Natural killer cell (primary cell): Measurements from ENCODE around the gene C16orf96. TPM values are rescaled to one million over a fixed set of nuclear protein-coding genes. Genes with fewer than 3 reads are reported as not detected.

Source experiments
- ATAC-seq, 3 donors: fragments of 150-1000 bp in 2 of 3; fragments of 200-7000 bp in 1 of 3; cut with Tn5 transposase; 1 replicate in 1 of 3; 2 replicates in 2 of 3; pipeline ENCODE4 v1.10.0; 2021; ENCODE audit warnings: mild to moderate bottlenecking in 2 of 3, moderate library complexity in 2 of 3
- DNase-seq, 2 donors: peaks; one replicate each; pipeline versions ENCODE4 v3.0.0 to v3.0.0-alpha.2; 2013 to 2021; ENCODE audit warnings: mixed read lengths in 1 of 2
- H3K27ac ChIP-seq: one replicate; pipeline ENCODE4 v1.5.1; 2013; ENCODE audit warnings: mild to moderate bottlenecking, low read length
- H3K27me3 ChIP-seq: one replicate; pipeline ENCODE4 v1.6.1; 2013; ENCODE audit warnings: low read length; ENCODE audit not compliant: control insufficient read depth, insufficient read depth
- H3K36me3 ChIP-seq: one replicate; pipeline ENCODE4 v1.6.1; 2013; ENCODE audit warnings: low read length; ENCODE audit not compliant: control insufficient read depth, insufficient read depth
- H3K4me1 ChIP-seq: one replicate; pipeline ENCODE4 v1.6.1; 2013; ENCODE audit warnings: low read length; ENCODE audit not compliant: control insufficient read depth, insufficient read depth
- H3K4me3 ChIP-seq: one replicate; pipeline ENCODE4 v1.5.1; 2013; ENCODE audit warnings: low read length
- H3K9me3 ChIP-seq: one replicate; pipeline ENCODE4 v1.6.1; 2013; ENCODE audit warnings: low read length; ENCODE audit not compliant: control insufficient read depth, insufficient read depth
- H3K27ac Mint-ChIP-seq, 2 donors: one replicate each; pipeline ENCODE4 v1.8.0; 2022; ENCODE audit warnings: mild to moderate bottlenecking in 2 of 2, mixed read lengths in 2 of 2, moderate library complexity in 1 of 2
- H3K27me3 Mint-ChIP-seq, 2 donors: one replicate each; pipeline ENCODE4 v1.8.0; 2022; ENCODE audit warnings: low read depth in 2 of 2, mixed read lengths in 2 of 2
- H3K36me3 Mint-ChIP-seq: one replicate; pipeline ENCODE4 v1.8.0; 2022; ENCODE audit warnings: mixed read lengths
- H3K4me1 Mint-ChIP-seq, 2 donors: one replicate each; pipeline ENCODE4 v1.8.0; 2022; ENCODE audit warnings: mixed read lengths in 2 of 2
- H3K4me3 Mint-ChIP-seq: one replicate; pipeline ENCODE4 v1.8.0; 2022; ENCODE audit warnings: mild to moderate bottlenecking, moderate library complexity, mixed read lengths
- H3K9me3 Mint-ChIP-seq, 2 donors: one replicate each; pipeline ENCODE4 v1.8.0; 2022; ENCODE audit warnings: mixed read lengths in 2 of 2
- WGBS: methylation state at CpG from one replicate; pipeline ENCODE4 v1.1.7; 2013; ENCODE audit warnings: missing lambda C conversion rate; ENCODE audit not compliant: insufficient coverage; 5-methylcytosine and 5-hydroxymethylcytosine counted together
- intact Hi-C: fragments of 100-400 bp; cut with micrococcal nuclease; formaldehyde crosslinking; loops from one replicate; pipeline ENCODE4 v1.14.2; 2022
- total RNA-seq, 4 donors: library from RNA; stranded (reverse); fragments of 120-200 nt in 1 of 4; gene quantifications; one replicate each; pipeline versions ENCODE4 v1.2.3 to v1.2.4, GENCODE V29; 2013 to 2022
- TF ChIP-seq, protein P1 (sequence below): fragments of 200-600 bp; IDR thresholded peaks from one replicate; pipeline ENCODE4 v1.8.0; 2022; ENCODE audit warnings: antibody characterized with exemption

C16orf96 gene
- total RNA-seq, 3 donors from 2014 or later (not counting 1 experiment from before 2014, with no cell fraction given) = 0.35 to 0.61 (median 0.43) TPM

DNA sequence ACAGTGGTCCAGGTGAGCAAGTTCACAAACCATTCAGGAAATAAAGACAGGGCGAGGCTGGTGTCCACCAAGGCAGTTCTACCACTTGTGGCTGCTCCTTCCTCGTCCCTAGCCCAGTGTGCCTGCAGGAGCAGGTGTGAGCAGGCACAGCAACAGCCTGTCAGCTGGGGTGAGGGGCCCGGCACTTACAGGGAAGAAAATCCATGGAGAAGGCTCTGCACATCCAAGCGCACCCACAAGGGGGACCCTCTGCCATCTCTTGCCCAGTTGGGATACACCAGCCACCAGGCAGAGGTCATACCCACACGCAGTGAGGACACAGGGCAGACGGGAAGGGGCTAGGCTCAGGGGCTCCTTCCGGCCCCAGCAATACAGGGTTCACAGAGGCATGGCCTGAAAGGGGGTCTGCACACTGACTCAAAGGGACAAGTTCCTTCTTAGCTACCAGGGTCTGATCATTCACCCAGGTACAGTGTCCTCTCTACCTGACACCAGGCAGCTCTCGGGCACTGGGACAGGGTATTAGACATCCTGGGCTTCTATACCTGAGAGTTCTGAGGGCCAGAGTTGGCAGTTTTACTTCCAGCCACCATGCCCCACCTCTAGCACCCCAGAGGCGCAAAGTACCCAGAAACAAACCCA is 44.6 kb upstream of the C16orf96 start:
- Mint-ChIP-seq H3K4me3 (peak overlapping the region; percentile 71), H3K9me3 (no peaks in the 10 kb centered on the region), H3K27me3 (no peaks in the 10 kb centered on the region), H3K27ac (peak overlapping the region; percentile 93 to 98), H3K36me3 (no peaks in the 10 kb centered on the region), H3K4me1 (peaks cover 59 to 76% of the 10 kb centered on the region in 2 donors)
- WGBS = 74% methylated on average over 9 of the region's 9 CpGs
- DNase-seq (peak in 1 of 2 donors; percentile 30), ATAC-seq (no peak)
- Histone ChIP-seq H3K36me3 (peaks cover 61% of the 10 kb centered on the region), H3K4me3 (no peak overlapping the region), H3K27ac (peak overlapping the region; percentile 55), H3K27me3 (no peaks in the 10 kb centered on the region), H3K4me1 (peaks cover 81% of the 10 kb centered on the region), H3K9me3 (no peaks in the 10 kb centered on the region)
- intact Hi-C loops = no loop called here
- TF ChIP-seq, protein P1, sequence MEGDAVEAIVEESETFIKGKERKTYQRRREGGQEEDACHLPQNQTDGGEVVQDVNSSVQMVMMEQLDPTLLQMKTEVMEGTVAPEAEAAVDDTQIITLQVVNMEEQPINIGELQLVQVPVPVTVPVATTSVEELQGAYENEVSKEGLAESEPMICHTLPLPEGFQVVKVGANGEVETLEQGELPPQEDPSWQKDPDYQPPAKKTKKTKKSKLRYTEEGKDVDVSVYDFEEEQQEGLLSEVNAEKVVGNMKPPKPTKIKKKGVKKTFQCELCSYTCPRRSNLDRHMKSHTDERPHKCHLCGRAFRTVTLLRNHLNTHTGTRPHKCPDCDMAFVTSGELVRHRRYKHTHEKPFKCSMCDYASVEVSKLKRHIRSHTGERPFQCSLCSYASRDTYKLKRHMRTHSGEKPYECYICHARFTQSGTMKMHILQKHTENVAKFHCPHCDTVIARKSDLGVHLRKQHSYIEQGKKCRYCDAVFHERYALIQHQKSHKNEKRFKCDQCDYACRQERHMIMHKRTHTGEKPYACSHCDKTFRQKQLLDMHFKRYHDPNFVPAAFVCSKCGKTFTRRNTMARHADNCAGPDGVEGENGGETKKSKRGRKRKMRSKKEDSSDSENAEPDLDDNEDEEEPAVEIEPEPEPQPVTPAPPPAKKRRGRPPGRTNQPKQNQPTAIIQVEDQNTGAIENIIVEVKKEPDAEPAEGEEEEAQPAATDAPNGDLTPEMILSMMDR = no peak

DNA sequence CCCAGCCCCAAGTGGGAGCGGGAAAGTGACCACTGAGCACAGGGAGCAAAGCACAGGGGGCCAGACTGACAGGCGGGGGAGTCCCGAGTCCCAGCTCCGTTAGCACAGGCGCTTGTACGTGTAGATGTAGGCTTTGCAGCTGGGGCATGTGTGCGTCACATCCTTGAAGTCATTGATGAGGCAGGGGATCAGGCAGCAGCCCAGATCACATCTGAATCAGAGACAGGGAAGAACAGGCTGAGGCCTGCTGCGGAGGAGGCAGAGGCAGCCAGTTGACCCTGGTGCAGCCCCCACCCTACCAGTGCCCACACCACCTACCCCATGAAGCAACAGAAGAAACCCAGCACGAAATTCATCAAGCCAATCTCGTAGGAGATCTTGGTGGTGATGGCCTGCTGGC is 43.7 kb upstream of the C16orf96 start:
- DNase-seq (no peak), ATAC-seq (no peak)
- Histone ChIP-seq H3K4me3 (no peak overlapping the region), H3K9me3 (no peaks in the 10 kb centered on the region), H3K4me1 (peaks cover 80% of the 10 kb centered on the region), H3K27ac (peak overlapping the region; percentile 55), H3K27me3 (no peaks in the 10 kb centered on the region), H3K36me3 (peaks cover 53% of the 10 kb centered on the region)
- 90% methylated on average over 10 of the region's 10 CpGs for WGBS
- peak overlapping the region; percentile 93 to 98 for H3K27ac Mint-ChIP-seq
- intact Hi-C loops = no loop called here
- H3K9me3 Mint-ChIP-seq = no peaks in the 10 kb centered on the region
- no peaks in the 10 kb centered on the region for H3K36me3 Mint-ChIP-seq
- TF ChIP-seq, protein P1 = no peak
- H3K4me1 Mint-ChIP-seq = peaks cover 55 to 71% of the 10 kb centered on the region in 2 donors
- H3K4me3 Mint-ChIP-seq = peak overlapping the region; percentile 57
- no peaks in the 10 kb centered on the region for H3K27me3 Mint-ChIP-seq

DNA sequence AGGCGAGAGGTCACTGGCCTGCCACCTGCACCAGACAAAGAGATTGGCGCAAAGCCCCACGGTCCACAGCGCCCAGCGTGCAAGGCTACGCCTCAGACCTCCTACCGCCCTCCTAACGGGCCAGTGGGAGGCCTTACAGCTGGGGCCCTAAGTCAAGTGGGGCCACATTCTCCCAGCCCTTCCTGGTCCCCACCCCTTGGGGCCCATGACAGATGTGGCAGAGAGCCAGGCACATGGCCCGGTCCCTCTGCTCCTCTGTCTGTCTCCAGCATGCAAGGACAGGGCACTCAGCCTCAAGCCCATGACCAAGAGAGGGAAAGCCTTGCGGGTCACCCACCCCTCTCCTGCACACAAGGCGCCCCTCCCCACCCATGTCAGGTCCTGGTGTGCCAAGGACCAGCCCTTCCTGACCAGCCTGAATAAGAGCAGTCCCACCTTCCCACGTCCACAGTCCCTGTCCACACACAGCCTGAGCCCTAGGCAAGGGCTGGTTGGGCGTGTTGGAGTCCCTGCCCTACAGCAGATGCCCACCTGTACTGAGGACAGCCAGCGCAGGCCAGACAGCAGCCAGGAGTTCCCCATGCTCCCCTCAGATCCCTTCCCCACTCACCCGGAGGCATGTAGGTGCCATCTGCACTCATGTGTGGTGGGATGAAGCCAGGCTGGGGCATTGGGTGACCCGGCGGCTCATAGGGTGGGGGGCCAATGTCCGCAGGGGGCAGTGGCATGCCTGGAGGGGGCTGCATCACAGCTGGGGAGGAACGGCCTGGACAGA is 42.9 kb upstream of the C16orf96 start:
- Mint-ChIP-seq H3K27me3 (no peaks in the 10 kb centered on the region), H3K4me1 (peaks cover 58 to 65% of the 10 kb centered on the region in 2 donors), H3K9me3 (no peaks in the 10 kb centered on the region), H3K27ac (peak overlapping the region; percentile 93 to 98), H3K4me3 (no peak overlapping the region), H3K36me3 (no peaks in the 10 kb centered on the region)
- WGBS = 90% methylated on average over 19 of the region's 19 CpGs
- Histone ChIP-seq H3K27ac (peak overlapping the region; percentile 91), H3K36me3 (peaks cover 45% of the 10 kb centered on the region), H3K4me1 (peaks cover 78% of the 10 kb centered on the region), H3K4me3 (no peak overlapping the region), H3K27me3 (no peaks in the 10 kb centered on the region), H3K9me3 (no peaks in the 10 kb centered on the region)
- intact Hi-C loops = no loop called here
- ATAC-seq = no peak
- no peak for DNase-seq
- TF ChIP-seq, protein P1 = no peak
